Measurements from ENCODE around the gene BOD1. TPM values are rescaled to one million over a fixed set of nuclear protein-coding genes. Genes with fewer than 3 reads are reported as not detected.

Gene BOD1
- total and polyA plus RNA-seq, 4 donors = 23.3 to 63.1 (median 35.9) TPM

DNA sequence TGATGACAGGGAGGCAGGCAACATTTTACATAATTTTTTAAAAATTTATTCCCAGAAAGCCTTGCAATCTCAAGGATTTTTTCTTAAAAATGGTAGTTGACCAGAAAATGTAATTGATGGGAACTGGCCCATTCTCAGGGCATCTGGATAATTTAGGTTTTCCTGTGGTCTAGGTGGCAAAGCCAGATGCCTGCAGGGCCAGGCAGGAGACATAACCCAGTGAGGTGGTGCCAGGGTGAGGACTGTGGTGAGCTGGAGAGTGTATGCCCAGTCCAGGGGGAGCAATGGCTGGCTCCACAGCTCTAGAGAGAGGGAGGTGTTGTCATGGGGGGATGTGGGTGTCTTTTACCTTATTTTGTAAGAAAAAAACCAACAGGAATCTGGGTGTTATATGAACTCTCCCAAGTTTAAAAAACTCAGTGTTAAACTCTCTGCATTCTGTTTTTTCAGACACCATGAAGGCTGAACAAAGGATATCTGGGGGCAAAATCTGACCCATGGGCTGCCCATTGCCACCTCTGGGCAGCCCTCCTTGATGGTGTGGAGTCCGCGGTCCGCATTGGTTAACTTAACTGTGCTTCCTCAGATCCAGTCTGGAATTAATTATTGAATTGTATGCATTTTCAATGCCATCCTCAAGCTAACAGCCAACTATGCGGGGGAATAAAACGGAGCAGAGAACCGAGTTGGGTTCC is 43.9 kb downstream of the BOD1 start:
- Histone ChIP-seq H3K27ac (ENCODE audit: low read depth in 1 of 2, low read length in 1 of 2) (no peak overlapping the region), H3K27me3 (ENCODE audit: control insufficient read depth in 3 of 3, insufficient read depth in 3 of 3, low read length in 2 of 3) (no peaks in the 10 kb centered on the region), H3K9ac (ENCODE audit: insufficient read depth in 1 of 2, low read length in 2 of 2) (no peak overlapping the region), H3K4me1 (ENCODE audit: control insufficient read depth in 5 of 5, insufficient read depth in 5 of 5, low read length in 5 of 5) (no peaks in the 10 kb centered on the region), H3K4me3 (no peak overlapping the region), H3K36me3 (ENCODE audit: control insufficient read depth in 4 of 4, insufficient read depth in 4 of 4, low read length in 4 of 4) (no peaks in the 10 kb centered on the region), H3K9me3 (ENCODE audit: control insufficient read depth in 4 of 4, insufficient read depth in 3 of 4, low read length in 3 of 4) (peaks cover 0 to 9% (median 5%) of the 10 kb centered on the region in 4 donors)
- ATAC-seq (ENCODE audit: insufficient read depth, low FRiP score) (no peak), DNase-seq (no peak)
- 24 to 29% methylated on average over 6 of the region's 6 CpGs for WGBS, 2 donors
- TF ChIP-seq, protein P1, sequence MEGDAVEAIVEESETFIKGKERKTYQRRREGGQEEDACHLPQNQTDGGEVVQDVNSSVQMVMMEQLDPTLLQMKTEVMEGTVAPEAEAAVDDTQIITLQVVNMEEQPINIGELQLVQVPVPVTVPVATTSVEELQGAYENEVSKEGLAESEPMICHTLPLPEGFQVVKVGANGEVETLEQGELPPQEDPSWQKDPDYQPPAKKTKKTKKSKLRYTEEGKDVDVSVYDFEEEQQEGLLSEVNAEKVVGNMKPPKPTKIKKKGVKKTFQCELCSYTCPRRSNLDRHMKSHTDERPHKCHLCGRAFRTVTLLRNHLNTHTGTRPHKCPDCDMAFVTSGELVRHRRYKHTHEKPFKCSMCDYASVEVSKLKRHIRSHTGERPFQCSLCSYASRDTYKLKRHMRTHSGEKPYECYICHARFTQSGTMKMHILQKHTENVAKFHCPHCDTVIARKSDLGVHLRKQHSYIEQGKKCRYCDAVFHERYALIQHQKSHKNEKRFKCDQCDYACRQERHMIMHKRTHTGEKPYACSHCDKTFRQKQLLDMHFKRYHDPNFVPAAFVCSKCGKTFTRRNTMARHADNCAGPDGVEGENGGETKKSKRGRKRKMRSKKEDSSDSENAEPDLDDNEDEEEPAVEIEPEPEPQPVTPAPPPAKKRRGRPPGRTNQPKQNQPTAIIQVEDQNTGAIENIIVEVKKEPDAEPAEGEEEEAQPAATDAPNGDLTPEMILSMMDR (IDR thresholded peaks at IDR 0.05; ENCODE audit: control extremely low read depth, extremely low read depth) = no peak

DNA sequence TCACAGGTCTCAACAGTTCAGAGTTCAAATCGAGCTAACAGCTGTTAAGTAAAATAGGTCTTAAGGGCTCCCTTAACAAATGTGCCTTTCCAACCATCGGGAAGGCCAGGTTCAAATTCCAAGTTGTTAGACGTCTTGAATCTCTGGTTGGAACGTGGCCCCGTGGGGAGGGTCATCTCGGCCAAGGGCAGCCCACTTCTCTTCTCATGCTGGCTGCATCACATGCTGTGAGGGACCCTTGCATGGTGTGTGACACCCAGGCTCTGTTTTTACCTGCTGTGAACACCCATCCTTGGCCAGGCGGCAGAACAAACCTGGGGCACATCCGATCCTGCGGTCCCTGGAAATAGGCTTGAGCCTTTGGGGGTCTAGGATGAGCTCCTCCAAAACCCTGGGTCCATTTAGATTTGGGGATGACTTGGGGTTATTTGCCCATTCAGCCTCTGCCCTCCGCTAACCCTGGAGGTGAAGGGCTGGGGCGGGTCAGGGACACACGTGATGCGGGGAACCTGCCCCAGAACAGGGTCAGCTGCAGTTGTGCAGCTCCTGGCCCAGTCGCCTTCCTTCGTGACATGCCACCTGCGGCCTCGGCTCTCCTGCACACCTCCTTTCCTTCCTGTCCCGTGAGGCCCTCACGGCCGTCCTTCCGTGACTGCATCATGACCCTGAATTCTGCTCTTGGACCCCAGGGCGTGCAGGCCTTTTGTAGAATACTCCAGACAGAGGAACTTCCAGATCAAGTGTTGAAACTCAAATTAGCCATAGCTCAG is 45.9 kb downstream of the BOD1 start:
- Histone ChIP-seq H3K9ac (ENCODE audit: insufficient read depth in 1 of 2, low read length in 2 of 2) (no peak overlapping the region), H3K9me3 (ENCODE audit: control insufficient read depth in 4 of 4, insufficient read depth in 3 of 4, low read length in 3 of 4) (peaks cover 0 to 9% (median 5%) of the 10 kb centered on the region in 4 donors), H3K36me3 (ENCODE audit: control insufficient read depth in 4 of 4, insufficient read depth in 4 of 4, low read length in 4 of 4) (no peaks in the 10 kb centered on the region), H3K4me1 (ENCODE audit: control insufficient read depth in 5 of 5, insufficient read depth in 5 of 5, low read length in 5 of 5) (no peaks in the 10 kb centered on the region), H3K27me3 (ENCODE audit: control insufficient read depth in 3 of 3, insufficient read depth in 3 of 3, low read length in 2 of 3) (no peaks in the 10 kb centered on the region), H3K4me3 (no peak overlapping the region), H3K27ac (ENCODE audit: low read depth in 1 of 2, low read length in 1 of 2) (no peak overlapping the region)
- TF ChIP-seq, protein P1 (IDR thresholded peaks at IDR 0.05; ENCODE audit: control extremely low read depth, extremely low read depth) = no peak
- no peak for DNase-seq
- WGBS, 2 donors = 89 to 90% methylated on average over 22 of the region's 22 CpGs
- ATAC-seq (ENCODE audit: insufficient read depth, low FRiP score) = no peak

DNA sequence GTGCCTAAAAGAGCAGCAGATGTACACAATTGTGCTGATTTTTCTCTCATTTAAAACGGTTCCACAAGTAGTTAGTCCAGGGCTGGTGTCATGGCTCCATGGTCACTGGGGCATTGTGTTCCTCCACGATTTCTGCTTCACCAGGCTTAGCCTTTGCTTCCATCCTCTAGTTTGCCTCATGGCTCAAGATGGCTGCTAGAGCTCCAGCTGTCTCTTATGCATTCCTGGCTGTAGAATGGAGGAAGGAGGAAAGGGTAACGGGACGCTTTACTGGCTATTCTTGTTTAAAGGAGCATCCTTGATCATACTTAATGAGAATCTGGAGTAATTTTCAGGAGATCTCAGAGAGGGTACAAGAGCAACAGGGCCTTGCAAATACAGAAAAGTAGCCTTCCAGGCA is 47.7 kb downstream of the BOD1 start:
- Histone ChIP-seq H3K27me3 (ENCODE audit: control insufficient read depth in 3 of 3, insufficient read depth in 3 of 3, low read length in 2 of 3) (no peaks in the 10 kb centered on the region), H3K9me3 (ENCODE audit: control insufficient read depth in 4 of 4, insufficient read depth in 3 of 4, low read length in 3 of 4) (peaks cover 0 to 9% (median 5%) of the 10 kb centered on the region in 4 donors), H3K4me1 (ENCODE audit: control insufficient read depth in 5 of 5, insufficient read depth in 5 of 5, low read length in 5 of 5) (no peaks in the 10 kb centered on the region), H3K9ac (ENCODE audit: insufficient read depth in 1 of 2, low read length in 2 of 2) (no peak overlapping the region), H3K27ac (ENCODE audit: low read depth in 1 of 2, low read length in 1 of 2) (no peak overlapping the region), H3K36me3 (ENCODE audit: control insufficient read depth in 4 of 4, insufficient read depth in 4 of 4, low read length in 4 of 4) (no peaks in the 10 kb centered on the region), H3K4me3 (no peak overlapping the region)
- TF ChIP-seq, protein P1 (IDR thresholded peaks at IDR 0.05; ENCODE audit: control extremely low read depth, extremely low read depth) = no peak
- no peak for DNase-seq
- 87 to 88% methylated on average over 4 of the region's 4 CpGs for WGBS, 2 donors
- no peak for ATAC-seq (ENCODE audit: insufficient read depth, low FRiP score)

Measured in lung (tissue), 12 donors.